Left hindlimb (tissue), 1 donor: ENCODE data around the gene MYO9A.

ENCODE experiments used
- DNase-seq: peaks from one replicate; pipeline ENCODE4 v3.0.0-alpha.2; 2018

Gene MYO9A

GRCh38 chr15:71804695-71805470 is 313.1 kb downstream of the MYO9A start:
- DNase-seq, result no peak

GRCh38 chr15:71804226-71804625 is 313.7 kb downstream of the MYO9A start:
- no peak for DNase-seq

- DNase-seq, result no peak
Measured at GRCh38 chr15:71802770-71803169, 315.2 kb downstream of the MYO9A start.

GRCh38 chr15:71801935-71802655 is 315.9 kb downstream of the MYO9A start:
- DNase-seq, result no peak

GRCh38 chr15:71800835-71801745 is 316.9 kb downstream of the MYO9A start:
- peak; percentile 70 for DNase-seq

GRCh38 chr15:71800190-71800589 is 317.8 kb downstream of the MYO9A start:
- no peak for DNase-seq

GRCh38 chr15:71798641-71799040 is 319.3 kb downstream of the MYO9A start:
- DNase-seq, result no peak

GRCh38 chr15:71792521-71792920 is 325.4 kb downstream of the MYO9A start:
- DNase-seq, result no peak

GRCh38 chr15:71791975-71792374 is 326.0 kb downstream of the MYO9A start:
- no peak for DNase-seq

GRCh38 chr15:71790081-71790480 is 327.9 kb downstream of the MYO9A start:
- no peak for DNase-seq

GRCh38 chr15:71789616-71790015 is 328.3 kb downstream of the MYO9A start:
- DNase-seq, result no peak

- no peak for DNase-seq
Measured at GRCh38 chr15:71788646-71789579, 329.0 kb downstream of the MYO9A start.

- no peak for DNase-seq
Measured at GRCh38 chr15:71786673-71787072, 331.3 kb downstream of the MYO9A start.

GRCh38 chr15:71785996-71786395 is 332.0 kb downstream of the MYO9A start:
- no peak for DNase-seq

- DNase-seq, result no peak
Measured at GRCh38 chr15:71784719-71785118, 333.2 kb downstream of the MYO9A start.

GRCh38 chr15:71782422-71783165 is 335.4 kb downstream of the MYO9A start:
- DNase-seq, result no peak

GRCh38 chr15:71781965-71782265 is 336.0 kb downstream of the MYO9A start:
- no peak for DNase-seq

GRCh38 chr15:71781179-71781964 is 336.6 kb downstream of the MYO9A start:
- no peak for DNase-seq

- no peak for DNase-seq
Measured at GRCh38 chr15:71780115-71780976, 337.6 kb downstream of the MYO9A start.
